ENCODE measurements around the gene CHN1.

GRCh38 chr2:174873471-174873870 lies 131.7 kb downstream of the CHN1 start:
- TF ChIP-seq, protein P1, sequence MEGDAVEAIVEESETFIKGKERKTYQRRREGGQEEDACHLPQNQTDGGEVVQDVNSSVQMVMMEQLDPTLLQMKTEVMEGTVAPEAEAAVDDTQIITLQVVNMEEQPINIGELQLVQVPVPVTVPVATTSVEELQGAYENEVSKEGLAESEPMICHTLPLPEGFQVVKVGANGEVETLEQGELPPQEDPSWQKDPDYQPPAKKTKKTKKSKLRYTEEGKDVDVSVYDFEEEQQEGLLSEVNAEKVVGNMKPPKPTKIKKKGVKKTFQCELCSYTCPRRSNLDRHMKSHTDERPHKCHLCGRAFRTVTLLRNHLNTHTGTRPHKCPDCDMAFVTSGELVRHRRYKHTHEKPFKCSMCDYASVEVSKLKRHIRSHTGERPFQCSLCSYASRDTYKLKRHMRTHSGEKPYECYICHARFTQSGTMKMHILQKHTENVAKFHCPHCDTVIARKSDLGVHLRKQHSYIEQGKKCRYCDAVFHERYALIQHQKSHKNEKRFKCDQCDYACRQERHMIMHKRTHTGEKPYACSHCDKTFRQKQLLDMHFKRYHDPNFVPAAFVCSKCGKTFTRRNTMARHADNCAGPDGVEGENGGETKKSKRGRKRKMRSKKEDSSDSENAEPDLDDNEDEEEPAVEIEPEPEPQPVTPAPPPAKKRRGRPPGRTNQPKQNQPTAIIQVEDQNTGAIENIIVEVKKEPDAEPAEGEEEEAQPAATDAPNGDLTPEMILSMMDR (IDR thresholded peaks at IDR 0.05): no peak
- TF ChIP-seq EP300 (IDR thresholded peaks at IDR 0.05) (no peak), POLR2A (IDR thresholded peaks at IDR 0.05) (no peak)

All from upper lobe of left lung (tissue), 4 donors.